ENCODE measurements around the gene THAP11. TPM values are rescaled to one million over a fixed set of nuclear protein-coding genes. Genes with fewer than 3 reads are reported as not detected.

The THAP11 gene
- total RNA-seq, 1 donor from 2014 or later = 26.1 TPM

- peaks cover 49% of the 10 kb centered on the region for H3K4me1 ChIP-seq
- TF ChIP-seq CTCF (IDR thresholded peaks at IDR 0.05) = no peak
- no peaks in the 10 kb centered on the region for H3K27me3 ChIP-seq (ENCODE audit: low read depth)
- H3K4me3 ChIP-seq = peak overlapping the region; percentile 99
- no peaks in the 10 kb centered on the region for H3K9me3 ChIP-seq
- peak overlapping the region; percentile 92 for H3K27ac ChIP-seq
- intact Hi-C loops (cut with DNase I) = no loop called here
- no peak for DNase-seq
- ATAC-seq = no peak
- no peaks in the 10 kb centered on the region for H3K36me3 ChIP-seq
Measured at GRCh38 chr16:67845291-67846062, 3.4 kb downstream of the THAP11 start.

GRCh38 chr16:67846063-67846319 lies 3.9 kb downstream of the THAP11 start:
- TF ChIP-seq CTCF (IDR thresholded peaks at IDR 0.05) = no peak
- Histone ChIP-seq H3K27ac (peak overlapping the region; percentile 92), H3K9me3 (no peaks in the 10 kb centered on the region), H3K4me1 (peaks cover 49% of the 10 kb centered on the region), H3K27me3 (ENCODE audit: low read depth) (no peaks in the 10 kb centered on the region), H3K4me3 (peak overlapping the region; percentile 99), H3K36me3 (no peaks in the 10 kb centered on the region)
- no peak for DNase-seq
- intact Hi-C loops (cut with DNase I) = no loop called here
- ATAC-seq = no peak

- Histone ChIP-seq H3K4me3 (peak within 1 kb of the TSS; percentile 99), H3K9me3 (no peaks in the 10 kb centered on the region), H3K27me3 (ENCODE audit: low read depth) (no peaks in the 10 kb centered on the region), H3K36me3 (no peaks in the 10 kb centered on the region), H3K4me1 (peaks cover 49% of the 10 kb centered on the region), H3K27ac (peak within 1 kb of the TSS; percentile 92)
- no peak for TF ChIP-seq CTCF (IDR thresholded peaks at IDR 0.05)
- ATAC-seq = peak; percentile 89 to 92
- DNase-seq = peak; percentile 96
- intact Hi-C loops (cut with DNase I) = no loop called here
Measured at GRCh38 chr16:67846320-67847063, 4.4 kb downstream of the THAP11 start, which contains the start of gene NUTF2. Gene NUTF2 (plus strand): TSS chr16:67846933. CDS start chr16:67865131, 18,198 bp downstream.

DNA sequence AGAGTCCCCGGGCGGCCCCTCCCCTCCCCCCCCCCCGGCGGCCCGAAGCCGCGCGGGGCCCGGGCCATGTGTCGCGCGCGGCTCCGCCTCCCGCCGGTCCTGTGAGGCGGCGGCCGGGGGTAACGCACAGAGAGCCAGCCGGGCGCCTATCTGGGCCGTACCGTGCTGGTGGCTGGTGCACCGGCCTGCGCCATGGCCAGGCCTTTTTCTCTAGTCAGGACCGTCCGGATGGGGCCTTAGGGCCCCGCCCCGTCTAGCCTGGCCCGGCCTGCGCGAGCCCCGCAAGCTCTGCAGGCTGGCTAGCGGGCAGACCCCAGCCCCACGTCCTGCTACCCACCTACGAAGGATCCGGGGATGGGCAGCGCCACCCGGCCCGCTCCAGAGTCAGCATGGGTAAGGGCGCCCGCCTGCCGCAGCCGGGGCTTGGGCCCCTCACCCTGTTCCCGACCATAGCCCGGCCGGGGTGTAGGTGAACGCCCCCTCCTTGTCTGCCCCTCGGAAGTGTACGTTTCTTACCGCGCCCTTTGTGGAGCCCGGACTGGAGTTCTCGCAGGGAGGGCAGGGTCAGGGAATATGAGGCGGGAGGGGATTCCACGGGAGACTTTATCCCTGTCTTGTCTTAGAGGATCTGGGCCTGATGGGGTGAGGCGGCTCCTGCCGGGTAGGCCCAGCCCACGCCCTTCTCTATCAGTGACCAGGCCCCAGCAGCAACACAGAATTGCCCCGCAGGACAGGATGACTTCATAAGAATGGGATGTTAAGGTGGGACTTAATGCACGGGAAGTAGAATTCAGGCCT lies 5.1 kb downstream of the THAP11 start, which contains the start of gene CENPT:
Gene CENPT (minus strand): TSS at position 630 of the 798 bp plus-strand sequence. CDS start 13,834 bp downstream, outside the sequence.
- H3K27ac ChIP-seq = peak within 1 kb of the TSS; percentile 92
- peak; percentile 80 to 82 for ATAC-seq
- intact Hi-C loops (cut with DNase I) = no loop called here

More for the DNA sequence above, 5.1 kb downstream of the THAP11 start, which contains the start of gene CENPT:
- Histone ChIP-seq H3K4me3 (peak within 1 kb of the TSS; percentile 99), H3K4me1 (peaks cover 49% of the 10 kb centered on the region), H3K27me3 (ENCODE audit: low read depth) (no peaks in the 10 kb centered on the region), H3K36me3 (no peaks in the 10 kb centered on the region), H3K9me3 (no peaks in the 10 kb centered on the region)
- peak; percentile 84 for DNase-seq
- TF ChIP-seq CTCF (IDR thresholded peaks at IDR 0.05) = no peak
